Jurkat, Clone E6-1 (cell line): ENCODE results near the gene PRDM16. TPM values are rescaled to one million over a fixed set of nuclear protein-coding genes. Genes with fewer than 3 reads are reported as not detected.

Experiments used
- DNase-seq: peaks from one replicate; pipeline ENCODE4 v3.0.0-alpha.2; 2011; ENCODE audit warnings: low read depth, low spot score
- H3K4me3 ChIP-seq: 2 replicates; pipeline ENCODE4 v1.5.1; 2011; ENCODE audit warnings: mild to moderate bottlenecking, low read length, control low read depth, moderate library complexity
- polyA plus RNA-seq: library from polyadenylated mRNA; unstranded; fragments of >200 nt; gene quantifications from one replicate; pipeline ENCODE4 v1.2.1, GENCODE V29; 2012; ENCODE audit warnings: missing spikeins; ENCODE audit not compliant: insufficient read length, insufficient read depth

PRDM16 gene
- polyA plus RNA-seq: not detected

DNA sequence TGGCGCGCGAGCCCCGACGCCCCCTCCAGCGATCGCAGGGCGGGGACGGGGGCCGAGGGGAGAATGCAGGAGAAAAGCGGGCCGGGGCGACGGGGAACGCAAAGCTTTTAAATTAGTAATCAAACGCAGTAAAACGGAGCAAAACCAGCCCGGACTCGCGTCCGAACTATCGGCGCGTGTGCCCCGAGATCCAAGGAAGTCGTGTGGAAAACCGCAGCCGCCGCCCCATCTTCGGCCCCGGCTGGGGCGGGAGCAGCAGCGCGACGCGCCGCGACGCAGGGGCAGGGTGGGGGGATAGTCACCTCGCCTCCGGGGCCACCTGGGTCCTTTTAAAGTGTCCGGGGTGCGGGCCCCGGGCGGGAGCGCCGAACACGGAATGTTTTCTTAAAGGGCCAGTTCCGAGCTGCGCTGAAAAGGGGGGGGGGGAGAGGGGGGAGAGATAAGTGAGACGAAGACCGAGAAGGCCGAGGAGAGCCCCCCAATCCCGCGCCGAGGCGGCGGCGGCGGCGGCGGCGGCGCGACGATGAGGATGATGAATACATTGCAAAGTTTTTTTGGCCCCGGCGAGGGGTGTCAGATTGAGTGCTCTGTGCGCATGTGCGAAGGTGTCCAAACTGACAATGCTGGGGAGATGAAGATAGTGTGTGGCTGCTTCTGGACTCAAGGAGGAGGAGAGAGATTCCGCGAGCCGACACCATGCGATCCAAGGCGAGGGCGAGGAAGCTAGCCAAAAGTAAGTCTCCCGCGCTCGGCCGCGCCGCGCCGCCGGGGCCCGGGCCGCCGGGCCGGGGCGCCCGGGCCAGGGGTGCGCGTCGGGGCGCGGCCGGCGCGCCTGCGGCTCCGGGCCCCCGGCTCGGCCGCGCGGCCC lies at the start of gene PRDM16:
Gene PRDM16 (plus strand): TSS at position 640 of the 868 bp plus-strand sequence. CDS start 57 bp downstream, at position 697.
- no peak within 1 kb of the TSS for H3K4me3 ChIP-seq
- peak; percentile 0 for DNase-seq

DNA sequence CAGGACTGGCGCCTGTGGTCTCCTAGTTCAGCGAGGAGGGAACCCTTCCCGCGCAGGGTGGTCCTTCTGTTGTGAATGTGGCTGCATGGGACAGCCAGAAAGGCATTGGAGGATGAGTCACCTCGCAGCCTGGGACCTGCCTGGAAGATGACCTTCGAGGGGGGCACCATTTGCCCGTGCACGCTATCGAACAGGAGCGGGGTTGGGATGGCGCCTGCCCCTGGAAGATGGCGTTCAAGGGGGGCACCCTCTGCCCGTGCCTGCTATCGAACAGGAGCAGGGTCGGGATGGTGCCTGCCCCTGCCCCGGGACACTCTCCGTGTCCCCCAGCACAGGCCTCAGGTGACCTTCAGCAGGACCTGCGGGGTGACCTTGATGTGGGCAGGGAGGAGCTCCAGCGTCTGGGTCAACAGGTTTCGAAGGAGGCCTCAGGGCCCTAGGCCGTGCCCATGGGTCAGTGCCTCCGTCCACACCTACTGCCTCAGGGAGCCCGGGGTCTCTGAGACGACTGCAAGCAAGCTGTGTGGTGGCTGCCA lies 49.4 kb upstream of the PRDM16 start:
- DNase-seq: no peak
- no peak overlapping the region for H3K4me3 ChIP-seq

DNA sequence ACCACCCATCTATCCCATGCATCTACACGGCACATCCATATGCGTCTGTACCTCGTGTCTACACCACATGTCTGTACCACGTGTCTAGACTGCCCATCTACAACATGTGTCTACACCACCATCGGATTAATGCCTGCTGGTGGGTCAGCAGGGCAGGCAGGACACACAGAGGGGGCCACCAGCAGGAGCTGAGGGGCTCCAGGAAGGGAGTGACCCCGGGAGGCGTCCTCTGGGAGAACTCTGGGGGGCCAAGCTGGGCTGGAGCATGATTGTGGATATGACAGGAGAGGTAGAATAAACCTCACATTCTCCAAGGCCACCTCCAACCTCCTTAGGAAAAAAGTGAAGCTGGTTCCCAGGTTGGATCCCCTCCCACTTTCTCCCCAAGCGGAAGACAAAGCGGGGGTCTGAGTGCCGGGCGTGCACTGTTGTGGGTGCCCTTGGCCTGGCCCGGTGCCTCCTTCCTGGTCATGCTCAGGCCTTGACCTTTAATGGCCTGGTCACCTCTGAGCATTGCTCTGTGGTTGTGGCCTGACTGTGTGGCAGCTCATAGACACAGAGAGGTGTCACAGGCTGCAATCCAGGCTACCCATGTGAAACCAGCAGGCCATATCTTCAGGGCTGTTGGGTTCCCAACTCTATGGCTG lies 48.6 kb upstream of the PRDM16 start:
- no peak overlapping the region for H3K4me3 ChIP-seq
- no peak for DNase-seq

DNA sequence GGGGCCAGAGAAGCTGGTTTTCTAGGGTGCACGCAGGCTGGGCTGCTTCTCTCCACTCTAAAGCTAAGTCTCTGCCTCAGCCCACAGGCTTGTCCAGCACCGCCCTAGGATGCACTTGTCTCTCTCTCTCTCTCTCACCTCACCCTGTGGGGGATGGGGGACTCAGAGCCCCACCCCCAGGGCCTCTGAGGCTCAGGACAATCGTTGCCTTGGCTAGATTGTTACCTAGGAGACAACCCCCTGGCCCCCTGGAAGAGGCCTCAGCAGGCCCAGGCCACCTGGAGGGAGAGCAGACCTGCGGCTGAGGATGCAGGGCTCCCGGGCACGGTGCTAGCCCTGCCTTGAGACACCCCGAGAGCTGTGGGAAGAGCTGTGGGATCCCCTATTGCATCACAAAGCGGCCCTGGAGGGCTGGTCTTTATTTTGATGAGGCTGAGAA lies 47.8 kb upstream of the PRDM16 start, which contains the start of gene ACTRT2:
Gene ACTRT2 (plus strand): TSS at position 235 of the 439 bp plus-strand sequence. CDS start 220 bp downstream, outside the sequence.
- DNase-seq: no peak
- no peak within 1 kb of the TSS for H3K4me3 ChIP-seq

DNA sequence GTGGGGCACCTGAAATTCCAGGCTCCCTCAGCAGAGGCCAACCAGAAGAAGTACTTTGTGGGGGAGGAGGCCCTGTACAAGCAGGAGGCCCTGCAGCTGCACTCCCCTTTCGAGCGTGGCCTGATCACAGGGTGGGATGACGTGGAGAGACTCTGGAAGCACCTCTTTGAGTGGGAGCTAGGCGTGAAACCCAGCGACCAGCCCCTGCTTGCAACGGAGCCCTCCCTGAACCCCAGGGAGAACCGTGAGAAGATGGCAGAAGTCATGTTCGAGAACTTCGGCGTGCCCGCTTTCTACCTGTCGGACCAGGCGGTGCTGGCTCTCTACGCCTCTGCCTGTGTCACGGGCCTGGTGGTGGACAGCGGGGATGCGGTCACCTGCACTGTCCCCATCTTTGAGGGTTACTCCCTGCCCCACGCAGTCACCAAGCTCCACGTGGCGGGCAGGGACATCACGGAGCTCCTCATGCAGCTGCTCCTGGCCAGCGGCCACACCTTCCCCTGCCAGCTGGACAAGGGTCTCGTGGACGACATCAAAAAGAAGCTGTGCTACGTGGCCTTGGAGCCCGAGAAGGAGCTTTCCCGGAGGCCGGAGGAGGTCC lies 47.1 kb upstream of the PRDM16 start:
- H3K4me3 ChIP-seq: no peak overlapping the region
- DNase-seq: no peak

DNA sequence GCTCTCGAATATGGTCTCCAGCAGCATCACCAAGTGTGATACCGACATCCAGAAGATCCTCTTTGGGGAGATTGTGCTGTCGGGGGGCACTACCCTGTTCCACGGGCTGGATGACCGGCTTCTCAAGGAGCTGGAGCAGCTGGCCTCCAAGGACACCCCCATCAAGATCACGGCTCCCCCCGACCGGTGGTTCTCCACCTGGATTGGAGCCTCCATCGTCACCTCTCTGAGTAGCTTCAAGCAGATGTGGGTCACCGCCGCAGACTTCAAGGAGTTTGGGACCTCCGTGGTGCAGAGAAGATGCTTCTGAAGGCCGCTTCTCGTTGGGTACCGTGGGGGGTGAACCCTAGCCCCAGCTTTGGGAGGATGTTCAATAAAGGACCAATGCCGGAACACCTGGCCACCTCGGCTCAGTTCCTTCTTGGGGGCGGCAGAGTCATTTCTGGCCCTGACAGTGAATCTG lies 46.5 kb upstream of the PRDM16 start:
- DNase-seq: no peak
- no peak overlapping the region for H3K4me3 ChIP-seq

DNA sequence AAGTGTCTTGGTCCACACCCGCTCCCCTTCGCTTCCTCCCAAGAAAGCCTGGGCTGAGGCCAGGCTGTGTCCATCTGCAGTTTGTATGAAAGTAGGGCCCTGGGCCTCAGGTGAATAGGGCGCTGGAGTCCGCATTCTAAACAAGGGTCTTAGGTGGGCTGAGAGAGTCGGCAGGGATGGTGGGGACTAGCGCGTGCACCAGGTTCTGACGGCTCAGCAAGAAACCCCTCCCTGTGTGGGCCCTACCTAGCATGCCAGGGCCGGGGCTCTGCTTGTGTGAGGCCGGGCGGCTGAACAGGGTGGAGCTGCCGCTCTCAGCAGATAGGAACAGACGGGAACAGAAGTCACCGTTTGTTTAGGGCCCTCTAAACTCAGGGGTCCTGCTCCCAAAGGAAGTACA lies 46.0 kb upstream of the PRDM16 start:
- no peak for DNase-seq

DNA sequence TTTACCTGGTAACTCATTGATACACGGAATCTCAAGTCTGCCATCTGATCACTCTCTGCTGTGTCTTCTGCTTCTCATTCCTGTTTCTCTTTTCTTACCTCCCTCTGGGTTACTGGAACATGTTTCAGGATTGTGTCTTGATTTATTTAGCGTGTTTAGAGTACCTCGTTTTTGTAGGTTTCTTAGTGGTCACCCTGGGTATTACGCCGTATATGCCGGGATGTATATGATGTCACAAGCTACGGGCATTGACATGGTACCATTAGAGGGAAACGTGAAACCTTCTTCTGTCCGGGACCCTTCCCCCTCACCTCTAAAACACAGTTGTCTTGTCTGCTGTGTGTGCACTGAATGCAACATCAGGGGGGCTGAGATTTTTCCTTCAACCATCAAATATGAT lies 45.0 kb upstream of the PRDM16 start:
- H3K4me3 ChIP-seq: no peak overlapping the region
- no peak for DNase-seq

More for the DNA sequence above, 46.0 kb upstream of the PRDM16 start:
- no peak overlapping the region for H3K4me3 ChIP-seq

DNA sequence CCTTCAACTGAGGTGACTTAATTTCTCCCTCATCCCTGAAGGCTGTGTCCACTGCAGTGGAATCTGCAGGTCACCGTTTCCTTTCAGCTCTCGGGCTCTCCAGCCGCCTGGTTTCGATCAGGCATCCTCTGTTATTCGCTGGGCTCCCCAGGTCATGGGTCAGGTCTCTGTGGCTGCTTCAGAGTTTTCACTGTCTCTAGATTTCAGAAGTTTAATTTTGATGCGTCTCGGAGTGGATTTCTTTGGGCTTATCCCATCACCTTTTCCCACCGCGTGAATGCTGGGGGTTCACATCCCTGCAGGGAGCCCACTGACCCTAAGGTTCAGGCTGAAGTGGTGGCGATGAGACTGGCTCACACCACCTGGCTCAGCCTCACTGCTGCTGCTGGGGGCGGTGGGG lies 44.4 kb upstream of the PRDM16 start:
- DNase-seq: no peak
- no peak overlapping the region for H3K4me3 ChIP-seq

DNA sequence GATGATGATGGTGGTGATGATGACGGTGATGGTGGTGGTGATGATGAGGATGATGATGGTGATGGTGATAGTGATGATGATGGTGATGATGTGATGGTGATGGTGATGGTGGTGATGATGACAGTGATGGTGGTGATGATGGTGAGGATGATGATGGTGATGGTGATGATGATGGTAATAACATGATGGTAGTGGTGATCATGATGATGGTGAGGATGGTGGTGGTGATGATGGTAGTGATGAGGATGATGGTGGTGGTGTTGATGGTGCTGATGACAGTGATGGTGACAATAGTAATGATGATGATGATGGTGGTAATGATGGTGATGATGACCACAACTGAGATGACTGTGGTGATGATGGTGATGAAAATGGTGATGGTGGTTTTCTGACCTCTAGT lies 42.9 kb upstream of the PRDM16 start:
- DNase-seq: no peak
- H3K4me3 ChIP-seq: no peak overlapping the region

DNA sequence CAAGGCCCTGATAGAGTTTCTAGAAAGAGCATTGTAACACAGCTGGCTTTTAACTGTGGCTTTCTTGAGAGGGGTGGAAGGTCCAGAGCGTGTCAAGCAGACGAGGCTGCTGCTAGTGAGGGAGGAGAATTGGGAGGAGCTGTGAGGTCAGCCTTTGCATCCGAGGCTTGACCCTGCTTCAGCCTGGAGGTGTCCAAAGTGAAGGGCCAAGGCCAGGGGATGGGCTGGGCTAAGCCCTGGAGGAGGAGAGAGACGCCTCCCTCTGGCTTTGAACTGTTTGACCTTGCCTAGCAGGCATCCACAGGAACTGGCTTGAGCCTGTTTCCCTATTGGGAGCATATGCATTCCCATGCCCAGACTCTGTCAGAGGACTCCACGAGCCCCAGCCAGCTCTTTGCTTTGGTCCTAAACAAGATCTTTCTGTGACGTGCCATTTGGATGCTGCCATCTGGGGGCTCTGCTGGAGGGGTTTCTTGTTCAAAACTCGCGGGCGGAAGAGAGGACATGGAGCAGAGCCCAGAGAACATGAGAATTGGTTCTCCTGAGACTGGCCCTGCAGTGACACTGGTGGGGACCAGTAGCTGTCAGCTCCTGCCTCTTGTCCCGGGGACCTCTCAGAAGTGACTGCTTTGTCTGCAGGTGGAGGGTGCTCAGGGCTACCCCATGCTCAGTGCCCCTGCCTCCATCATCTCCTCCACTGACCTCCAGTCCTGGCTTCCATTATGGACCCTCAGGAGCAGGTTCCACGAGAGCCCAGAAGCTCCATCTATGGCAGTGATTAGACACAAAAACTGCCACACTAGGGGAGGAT lies 42.2 kb upstream of the PRDM16 start:
- DNase-seq: no peak
- H3K4me3 ChIP-seq: no peak overlapping the region

DNA sequence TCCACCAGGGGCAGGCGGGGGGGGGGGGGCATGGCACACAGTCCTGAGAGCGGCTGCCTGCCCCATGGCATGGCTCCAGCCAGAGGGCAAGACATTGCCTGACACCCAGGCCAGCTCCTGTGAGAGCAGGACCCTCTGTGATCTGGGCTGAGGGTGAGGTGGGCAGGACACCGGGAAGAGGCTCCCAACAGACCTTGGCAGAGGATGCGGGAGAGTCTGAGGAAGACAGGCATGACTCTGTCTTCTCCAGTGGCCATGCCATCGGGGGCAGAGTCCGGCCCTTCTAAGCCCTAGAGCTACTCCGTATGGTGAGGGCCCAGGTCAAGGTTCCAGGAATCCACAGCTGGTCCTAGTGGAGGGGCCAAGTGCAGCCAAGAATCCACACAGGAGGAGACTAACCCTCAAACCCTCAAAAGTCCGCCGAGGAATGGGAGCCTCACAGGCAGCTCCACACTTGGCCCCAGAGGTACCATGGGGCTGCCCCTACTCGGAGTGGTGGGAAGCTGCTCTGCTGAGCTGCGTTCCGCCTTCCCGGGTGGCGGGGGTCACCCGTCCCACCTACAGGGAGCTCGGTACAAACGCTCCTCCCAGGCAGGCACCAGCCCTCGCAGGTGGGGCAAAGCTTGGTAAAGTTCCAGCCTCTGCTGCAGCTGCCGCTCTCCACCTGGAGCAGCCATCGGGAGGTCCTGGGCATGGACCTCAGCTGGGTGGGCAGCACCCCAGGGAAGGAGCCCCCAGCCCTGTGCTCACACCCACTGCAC lies 41.2 kb upstream of the PRDM16 start:
- no peak overlapping the region for H3K4me3 ChIP-seq
- no peak for DNase-seq

DNA sequence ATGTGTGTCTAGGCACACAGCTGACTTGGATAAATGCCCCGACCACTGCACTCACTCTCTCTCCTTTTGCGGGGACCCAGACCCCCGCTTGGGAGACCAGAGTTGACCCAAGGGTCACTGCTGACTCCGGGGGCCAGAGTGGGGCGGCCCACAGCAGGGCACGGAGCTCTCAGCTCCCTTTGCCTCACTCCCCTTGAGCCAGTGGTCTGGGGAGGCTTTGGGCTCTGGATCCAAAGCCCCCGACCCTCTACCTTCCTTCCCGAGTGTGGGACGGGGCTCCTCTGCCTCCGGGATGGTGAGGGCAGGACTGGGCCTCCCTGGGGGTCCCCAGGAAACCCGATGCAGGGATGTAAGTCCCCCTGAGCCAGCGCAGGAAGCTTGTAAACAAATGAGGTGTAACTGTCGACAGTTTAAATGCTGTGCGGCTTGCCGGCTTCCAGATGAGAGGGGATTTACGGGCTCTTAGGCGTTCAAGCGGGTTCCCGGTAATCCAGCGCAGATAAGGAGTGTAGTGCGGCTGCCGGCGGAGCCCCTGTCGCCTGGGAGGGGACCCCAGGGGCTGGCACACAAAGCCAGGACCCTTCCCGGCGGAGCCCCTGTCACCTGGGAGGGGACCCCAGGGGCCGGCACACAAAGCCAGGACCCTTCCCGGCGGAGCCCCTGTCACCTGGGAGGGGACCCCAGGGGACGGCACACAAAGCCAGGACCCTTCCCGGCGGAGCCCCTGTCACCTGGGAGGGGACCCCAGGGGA lies 40.3 kb upstream of the PRDM16 start:
- no peak overlapping the region for H3K4me3 ChIP-seq
- no peak for DNase-seq

DNA sequence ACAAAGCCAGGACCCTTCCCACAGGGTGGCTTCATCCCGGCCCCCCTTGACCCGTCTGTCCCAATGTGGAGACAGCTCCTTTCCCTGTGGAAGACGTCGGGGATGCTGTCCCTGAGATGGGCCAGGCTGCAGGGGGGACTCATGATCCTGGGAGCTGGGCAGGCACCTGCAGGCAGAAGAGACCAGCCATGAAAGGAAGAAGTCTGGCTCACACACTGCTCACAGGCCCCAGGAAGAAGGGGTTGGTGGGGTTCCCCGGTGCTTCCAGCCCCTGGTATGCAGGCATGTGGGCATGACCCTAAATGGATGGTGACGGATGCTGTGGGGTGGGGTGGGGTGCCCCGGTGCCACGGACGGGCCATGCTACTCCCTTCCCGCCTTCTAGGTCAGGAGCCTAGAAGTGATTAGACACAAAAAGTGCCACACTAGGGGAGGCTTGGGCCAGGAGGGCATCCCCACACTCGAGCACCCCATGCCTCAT lies 39.5 kb upstream of the PRDM16 start:
- no peak overlapping the region for H3K4me3 ChIP-seq
- DNase-seq: no peak

DNA sequence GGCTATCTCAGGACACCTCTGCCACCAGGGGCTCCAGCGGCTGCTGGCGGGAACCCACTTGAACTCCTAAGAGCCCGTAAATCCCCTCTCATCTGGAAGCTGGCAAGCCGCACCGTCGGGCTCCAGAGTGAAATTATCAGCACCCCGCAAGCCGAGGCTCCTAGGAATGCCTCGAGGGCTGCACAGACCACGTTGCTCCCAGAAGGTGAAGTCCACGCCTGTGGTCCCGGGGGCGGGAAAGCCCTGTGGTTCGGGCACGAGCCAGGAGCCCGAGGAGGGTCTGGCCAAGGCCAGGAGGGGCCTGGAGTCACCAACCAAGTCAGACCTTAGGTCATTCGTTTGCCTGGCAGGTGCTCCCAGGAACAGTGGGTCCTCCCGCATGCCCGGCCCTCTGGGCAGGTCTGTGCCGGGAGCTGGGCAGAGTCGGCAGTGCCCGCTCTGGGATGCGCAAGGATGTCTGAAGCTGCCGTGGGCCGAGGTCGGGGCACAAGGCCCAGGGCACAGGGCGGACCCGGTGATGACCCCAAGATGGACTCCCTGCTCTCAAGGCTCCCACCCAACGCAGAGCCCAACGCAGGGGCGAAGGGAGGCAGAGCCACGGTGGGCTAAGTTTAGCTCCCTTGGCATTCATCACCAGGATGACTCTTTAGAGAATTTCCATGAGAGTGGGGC lies 38.9 kb upstream of the PRDM16 start:
- DNase-seq: no peak
- no peak overlapping the region for H3K4me3 ChIP-seq

DNA sequence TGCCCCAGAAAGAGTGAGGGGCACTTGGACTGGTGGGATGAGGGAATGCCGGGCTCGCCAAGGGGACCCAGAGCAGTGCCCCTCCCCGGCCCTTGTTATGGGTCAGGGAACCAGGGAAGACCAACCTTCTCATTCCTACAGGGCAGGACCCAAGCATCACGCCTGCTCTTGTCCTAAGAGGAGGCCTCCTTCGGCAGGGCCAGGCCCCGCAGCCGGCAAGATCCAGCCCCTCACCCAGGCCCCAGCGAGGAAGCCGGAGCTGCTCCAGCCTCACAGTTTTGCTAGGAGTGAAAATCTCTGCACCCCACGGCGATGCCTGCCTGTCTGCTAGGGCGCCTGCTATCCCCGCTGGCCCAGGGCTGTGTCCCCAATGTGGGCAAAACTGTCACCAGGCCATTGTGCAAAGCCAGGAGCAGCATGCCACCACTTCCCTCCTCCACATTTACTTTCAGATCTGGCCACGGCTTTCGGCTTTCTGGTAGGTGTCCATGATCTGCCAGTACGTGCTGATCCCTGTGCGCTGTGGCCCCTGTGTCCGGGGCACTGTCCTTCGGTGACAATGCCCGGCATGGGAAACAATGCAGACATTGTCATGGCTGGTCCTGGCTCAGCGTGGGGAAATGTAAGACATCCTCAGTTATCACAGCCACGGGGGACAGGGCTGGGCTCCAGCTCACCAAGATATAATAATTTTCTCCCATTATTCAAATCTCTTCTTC lies 38.2 kb upstream of the PRDM16 start:
- DNase-seq: no peak

More for the DNA sequence above, 38.2 kb upstream of the PRDM16 start:
- H3K4me3 ChIP-seq: no peak overlapping the region
